ENCODE measurements around the gene RSU1.

RSU1 gene

DNA sequence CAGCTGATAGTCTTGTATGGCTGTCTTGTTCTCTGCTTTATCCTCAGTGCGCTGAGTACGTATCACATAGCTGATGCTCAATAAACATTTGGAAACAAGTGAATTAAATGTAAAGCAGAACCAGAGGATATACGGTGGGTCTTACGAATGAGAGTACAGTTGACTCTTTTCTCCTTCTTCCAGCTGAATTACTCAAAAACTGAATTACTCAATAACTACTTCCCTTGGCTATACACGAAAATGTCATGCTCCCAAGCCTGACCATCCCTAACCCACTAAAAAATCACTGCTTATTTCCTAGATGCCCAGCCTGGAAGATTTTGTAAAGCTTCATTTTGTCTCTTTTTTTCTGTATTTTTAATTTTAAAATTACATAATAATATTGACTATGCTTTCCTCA, 3.2 kb upstream of the RSU1 start:
- DNase-seq = no peak

DNA sequence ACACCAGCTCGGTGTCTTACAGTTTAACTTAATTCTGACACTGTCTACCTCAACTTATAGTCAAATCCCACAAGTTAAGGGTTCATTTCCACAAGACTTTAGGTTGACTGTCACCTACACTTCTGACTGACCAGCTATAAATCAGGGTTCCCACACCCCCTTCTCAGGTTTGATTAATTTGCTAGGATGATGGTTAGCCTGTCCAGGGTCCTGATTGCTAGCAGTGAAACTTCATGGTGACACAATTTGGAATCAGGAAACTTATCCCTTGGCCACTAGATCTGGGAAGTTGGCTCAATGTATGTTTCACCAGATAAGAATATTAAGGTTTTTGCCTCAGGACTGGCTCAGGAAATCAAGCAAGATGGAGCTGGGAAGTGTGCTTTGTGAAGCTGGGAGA, 2.8 kb upstream of the RSU1 start:
- DNase-seq = no peak

DNA sequence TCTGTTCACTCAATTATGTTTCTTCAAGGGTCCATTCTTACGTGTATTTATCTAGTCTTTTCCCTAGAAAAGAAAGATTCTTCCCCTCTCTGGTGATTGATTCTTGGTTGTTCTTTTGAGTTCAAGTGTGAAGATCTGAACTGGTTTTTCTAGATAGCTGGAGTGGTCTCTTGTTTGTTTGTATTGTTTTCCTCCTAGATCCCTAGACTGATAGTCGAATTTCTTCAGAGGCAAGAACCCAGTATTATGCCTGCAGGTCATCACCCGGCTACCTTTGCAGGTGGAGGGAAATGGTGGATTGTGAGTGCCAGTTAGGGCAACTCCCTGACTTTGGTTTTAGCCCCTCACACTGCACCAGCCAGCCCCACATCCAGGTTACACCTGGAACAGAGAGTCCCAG, 2.2 kb upstream of the RSU1 start:
- DNase-seq = no peak

DNA sequence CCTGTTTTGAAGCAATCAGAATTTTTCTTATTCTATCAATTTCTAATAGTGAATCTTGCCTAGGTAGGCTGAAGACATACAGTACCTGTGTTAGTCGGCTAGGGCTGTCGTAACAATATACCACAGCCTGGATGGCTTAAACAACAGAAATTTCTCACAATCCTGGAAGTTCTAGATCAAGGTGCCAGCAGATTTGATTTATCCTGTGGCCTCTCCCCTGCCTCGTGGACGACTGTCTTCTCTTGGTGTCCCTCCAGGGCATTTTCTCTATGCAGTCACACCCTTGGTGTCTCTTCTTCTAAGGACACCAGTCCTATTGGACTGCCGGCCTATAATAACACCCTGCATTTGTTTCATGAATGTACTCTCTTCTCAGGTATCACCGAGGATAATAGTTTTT, 1.8 kb upstream of the RSU1 start:
- DNase-seq = no peak

DNA sequence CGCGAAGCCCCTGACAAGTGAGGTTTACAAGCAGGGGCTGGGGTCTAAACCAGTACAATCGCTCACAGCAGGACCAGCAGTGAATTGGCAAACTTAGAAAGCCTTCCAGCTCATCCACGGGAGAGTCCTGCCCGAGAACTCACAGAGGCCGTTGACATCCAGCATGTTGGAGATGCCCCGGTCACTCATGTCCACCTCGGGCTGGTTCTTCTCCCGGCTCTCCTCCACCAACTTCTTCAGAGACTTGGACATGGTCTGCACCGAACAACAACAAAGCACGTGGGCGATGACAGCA, 447 bp downstream of the RSU1 start:
- no peak for DNase-seq

DNA sequence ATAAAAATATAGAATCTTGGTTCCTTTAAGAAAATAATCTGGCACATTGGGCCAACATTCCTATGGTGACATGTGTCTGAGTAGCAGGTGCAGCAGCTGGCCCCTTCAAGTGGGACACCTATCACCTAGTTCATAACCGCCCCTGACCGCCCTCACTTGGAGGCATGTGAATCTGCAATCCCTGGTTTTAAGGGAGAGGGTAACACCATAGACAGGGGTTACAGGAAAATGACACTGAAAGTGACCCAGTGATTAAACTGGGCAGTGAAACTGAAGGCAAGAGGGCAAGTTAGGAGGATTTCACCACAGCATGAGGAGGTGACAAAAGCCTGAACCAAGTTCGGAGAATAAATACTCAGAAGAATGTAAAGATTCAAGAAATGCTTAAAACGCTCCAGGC, 1.1 kb downstream of the RSU1 start:
- DNase-seq = no peak

DNA sequence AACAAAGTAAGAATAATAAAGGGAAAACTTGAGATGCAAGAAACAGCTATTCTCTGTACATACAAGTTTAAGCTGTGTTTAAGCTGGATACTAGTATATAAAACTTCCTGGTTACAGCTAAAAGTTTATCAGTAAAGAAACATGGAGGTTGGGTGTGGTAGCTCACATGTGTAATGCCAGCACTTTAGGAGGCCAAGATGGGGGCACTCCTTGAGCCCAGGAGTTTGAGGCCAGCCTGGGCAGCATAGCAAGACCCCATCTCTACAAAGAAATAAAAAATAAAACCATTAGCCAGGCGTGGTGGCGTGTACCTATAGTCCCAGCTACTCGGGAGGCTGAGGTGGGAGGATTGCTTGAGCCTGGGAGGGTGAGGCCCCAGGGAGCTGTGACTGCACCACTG, 3.2 kb downstream of the RSU1 start:
- DNase-seq = no peak

DNA sequence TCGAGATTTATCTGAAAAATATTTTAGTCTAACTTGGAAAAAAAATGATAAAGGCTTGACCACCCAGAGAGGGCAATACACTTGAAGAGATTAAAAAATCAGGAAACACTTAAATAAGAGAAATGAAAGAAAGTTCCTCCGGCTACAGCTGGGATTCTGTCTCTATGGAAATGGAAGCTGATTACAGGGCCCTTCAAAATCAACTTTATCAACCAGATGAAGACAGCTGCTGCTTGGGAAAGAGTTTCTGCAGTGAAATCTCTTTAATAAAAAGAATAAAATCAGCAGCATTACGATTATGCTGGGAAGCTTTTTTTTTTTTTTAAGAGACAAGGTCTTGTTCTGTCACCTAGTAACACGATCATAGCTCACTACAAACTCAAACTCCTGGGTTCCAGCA, 4.5 kb downstream of the RSU1 start:
- DNase-seq = no peak

DNA sequence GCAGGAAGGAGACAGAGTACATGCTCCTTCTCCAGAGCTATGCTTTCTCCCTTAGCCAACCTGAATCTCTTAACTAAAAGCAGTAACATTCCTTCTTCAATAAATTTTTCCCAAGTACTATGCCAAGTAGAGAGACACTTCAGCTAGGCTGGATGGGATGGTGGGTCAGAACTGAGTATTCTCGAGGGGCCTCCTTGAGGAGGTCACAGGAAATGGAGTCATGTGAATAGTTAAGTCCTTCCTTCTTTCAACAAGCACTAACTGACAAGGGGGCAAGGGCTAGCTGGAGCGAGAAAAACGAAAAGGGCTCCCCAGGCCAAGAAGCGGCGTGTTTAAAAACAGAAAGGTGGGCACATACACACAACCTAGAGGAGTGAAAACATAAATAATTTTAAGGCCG, 5.5 kb downstream of the RSU1 start:
- no peak for DNase-seq

DNA sequence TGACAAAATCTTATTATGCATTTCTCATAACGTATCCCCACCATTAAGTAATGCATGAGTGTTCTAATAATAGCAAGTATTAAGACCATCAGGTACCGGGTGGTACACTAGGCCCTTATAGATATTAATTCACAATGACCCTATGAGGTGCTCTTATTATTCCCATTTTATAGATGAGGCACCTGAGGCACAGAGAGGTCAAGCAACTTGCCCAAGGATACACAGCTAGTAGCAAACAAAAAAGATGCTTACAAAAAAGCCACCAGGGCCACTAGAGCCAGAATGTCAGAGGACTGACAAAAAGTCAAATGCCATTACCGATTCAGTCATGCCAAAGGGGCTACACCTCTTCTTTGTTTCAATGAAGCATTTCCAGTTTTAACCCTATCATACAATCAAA, 5.9 kb downstream of the RSU1 start:
- no peak for DNase-seq

DNA sequence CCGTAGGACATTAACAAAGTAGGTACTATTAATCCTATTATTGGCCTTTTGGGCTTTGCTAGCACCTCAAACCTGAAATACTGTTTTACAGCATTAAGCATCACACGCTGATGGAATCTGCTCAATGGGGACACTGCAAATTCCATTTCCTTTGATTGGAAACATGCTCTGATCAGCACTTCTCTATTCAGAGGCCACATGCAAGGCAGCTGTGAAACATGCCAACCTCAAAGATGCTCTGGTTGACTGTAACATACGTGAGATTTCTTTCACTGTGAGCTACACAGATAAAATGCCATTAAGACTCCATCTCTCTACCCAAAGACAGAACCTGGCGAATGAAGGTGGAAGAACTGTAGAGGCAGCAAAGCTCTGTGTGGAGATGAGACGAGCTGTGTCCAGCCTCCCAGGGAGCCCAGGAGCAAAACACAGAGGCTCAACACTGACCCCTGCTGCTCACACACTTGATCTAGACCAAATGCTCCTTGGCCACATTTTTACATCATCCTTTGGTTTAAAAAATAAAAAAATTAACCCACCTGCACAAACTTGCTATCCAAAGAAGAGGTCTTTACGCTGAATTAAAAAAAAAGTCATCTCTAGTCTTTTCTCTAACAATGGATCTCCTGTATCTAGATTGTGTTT, 8.0 kb downstream of the RSU1 start:
- peak; percentile 46 to 60 for DNase-seq

DNA sequence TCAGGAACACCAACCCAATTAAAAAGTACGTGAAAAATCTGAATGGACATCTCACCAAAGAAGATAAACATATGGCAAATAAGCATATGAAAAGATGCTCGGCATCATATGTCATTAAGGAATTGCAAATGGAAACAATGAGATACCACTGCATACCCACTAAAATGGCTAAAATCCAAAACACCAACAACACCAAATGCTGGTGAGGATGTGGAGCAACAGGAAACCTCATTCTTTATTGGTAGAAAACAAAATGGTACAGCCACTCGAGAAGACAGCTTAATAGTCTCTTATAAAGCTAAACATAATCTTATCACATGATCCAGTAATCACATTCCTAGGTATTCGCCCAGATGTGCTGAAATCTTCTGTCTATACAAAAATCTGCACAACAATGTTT, 13.1 kb downstream of the RSU1 start:
- DNase-seq = no peak

DNA sequence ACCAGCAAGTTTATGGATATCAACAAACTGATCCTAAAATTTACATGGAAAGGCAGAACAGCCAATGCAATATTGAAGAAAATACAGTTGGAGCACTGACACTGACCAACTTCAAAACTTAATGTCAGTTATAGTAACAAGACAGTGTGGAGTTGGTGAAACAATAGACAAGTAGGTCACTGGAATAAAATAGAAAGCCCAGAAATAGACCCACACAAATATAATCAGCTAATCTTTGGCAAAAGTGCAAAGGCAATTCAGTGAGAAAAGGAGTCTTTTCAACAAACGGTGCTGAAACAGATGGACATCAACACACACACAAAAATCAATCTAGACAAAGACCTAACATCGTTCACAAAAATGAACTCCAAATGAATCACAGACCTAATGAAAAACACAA, 13.8 kb downstream of the RSU1 start:
- DNase-seq = no peak

DNA sequence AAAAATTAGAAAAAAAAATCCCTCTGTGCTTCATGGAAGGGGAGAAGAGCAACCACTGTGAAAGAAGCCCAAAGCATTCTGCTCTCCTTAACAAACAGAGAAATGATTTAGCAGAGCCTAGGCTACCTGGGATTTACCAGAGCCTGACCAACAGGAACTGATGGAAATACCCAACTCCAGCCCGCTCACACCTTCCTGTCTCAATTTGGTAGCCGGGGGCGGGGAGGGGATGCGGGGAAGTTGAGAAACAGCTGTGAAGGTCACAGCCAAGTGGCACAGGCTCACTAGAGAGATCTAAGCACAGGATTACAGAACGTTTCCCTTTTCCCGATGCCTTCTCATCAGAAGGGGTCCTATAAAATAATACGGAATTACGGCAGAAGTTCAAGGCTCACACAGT, 17.6 kb downstream of the RSU1 start:
- no peak for DNase-seq

DNA sequence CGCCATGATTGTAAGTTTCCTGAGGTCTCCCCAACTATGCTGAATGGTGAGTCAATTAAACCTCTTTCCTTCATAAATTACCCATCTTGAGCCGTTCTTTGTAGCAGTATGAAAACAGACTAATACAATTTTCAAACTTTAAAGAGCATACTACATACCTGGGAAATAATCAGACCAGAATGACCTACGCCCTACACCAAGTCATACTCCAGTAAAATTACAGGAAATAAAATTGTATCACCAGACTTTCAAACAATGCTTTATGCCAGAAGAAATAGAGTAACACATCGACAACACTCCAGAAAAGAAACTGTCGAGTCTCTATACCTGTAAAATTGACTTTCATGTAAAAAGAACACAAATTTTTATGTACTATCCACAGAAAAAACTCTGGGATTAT, 18.7 kb downstream of the RSU1 start:
- DNase-seq = no peak

DNA sequence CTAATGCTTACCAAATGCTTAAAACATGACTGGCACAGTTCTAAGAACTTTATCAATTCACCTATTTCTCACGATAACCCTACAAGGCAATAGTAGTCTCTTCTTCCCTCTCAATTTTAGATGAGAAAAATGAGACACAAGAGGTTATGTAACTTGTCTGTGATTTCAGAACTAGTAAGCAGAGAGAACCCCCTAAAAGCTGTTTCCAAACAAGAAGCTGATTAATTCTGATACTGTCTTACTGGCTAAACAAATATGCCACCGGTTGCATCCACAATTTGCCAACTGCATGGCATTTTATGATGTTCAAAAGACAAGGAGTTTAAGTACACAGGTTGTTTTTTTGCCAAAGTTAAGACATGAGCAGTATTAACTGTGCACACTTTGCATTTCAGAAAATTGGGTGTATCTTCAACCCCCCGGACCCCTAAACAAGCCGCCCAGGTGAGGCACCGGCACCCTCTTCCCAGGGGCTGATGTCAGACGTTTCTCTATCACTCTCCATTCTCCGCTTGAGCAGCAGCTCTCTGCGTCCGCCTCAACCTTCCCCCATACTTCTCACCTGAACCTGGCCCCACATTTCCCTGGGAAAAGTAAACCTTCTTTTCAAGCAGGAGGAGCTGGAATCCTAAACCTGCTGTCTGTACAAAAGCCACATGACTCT, 21.7 kb downstream of the RSU1 start:
- DNase-seq = no peak

DNA sequence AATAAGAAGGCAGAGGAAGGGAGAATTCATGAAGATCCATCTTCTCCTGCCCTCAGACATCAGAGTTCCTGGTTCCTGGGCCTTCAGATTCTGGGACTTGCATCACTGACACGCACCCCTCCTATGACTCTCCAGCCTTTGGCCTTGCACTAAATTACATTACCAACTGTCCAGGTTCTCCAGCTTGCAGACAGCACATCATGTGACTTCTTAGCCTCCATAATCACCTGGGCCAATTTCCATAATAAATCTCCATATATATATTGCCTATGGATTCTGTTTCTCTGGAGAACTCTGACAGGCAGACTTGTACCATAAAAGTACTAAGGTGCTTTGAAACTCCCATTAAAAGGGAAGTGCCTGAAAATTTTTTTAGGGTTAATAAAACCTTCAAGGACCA, 23.2 kb downstream of the RSU1 start:
- DNase-seq = no peak

DNA sequence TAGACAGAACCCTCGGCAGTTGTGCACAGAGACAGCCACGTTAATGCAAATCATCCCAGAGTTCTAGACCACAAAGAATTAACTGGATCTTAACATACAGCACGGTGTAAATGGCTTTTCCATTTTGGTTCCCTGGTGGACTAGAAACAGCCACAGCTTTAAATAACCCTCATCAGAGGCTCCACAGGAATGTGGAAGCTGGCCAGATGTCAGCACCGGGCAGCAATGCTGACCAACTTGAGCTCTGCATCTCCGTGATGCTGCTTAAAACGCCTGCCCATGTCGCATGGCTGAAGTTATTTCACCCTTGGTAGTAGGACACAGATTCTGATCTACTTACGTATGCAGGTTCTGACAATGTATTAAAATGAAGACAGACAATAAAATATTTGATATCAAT, 24.5 kb downstream of the RSU1 start:
- DNase-seq = no peak

DNA sequence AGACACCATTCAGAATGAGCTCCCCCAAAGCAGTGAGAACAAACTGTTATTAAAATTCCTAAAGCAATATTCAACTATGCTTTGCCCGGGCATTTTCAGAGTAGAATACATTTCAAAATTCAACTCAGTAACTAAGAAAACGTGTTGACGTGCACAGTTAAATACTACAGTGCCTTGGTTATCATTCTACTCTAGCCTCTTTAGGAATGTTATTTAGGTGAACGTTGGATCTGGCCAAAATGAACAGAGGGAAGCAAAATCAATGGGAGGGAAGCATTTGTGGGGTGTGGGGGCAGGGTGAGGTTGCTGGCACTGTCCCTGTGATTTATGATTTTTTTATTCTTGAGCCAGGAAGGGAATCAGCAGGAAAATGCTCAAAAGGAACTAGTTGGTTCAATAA, 27.5 kb downstream of the RSU1 start:
- DNase-seq = no peak

DNA sequence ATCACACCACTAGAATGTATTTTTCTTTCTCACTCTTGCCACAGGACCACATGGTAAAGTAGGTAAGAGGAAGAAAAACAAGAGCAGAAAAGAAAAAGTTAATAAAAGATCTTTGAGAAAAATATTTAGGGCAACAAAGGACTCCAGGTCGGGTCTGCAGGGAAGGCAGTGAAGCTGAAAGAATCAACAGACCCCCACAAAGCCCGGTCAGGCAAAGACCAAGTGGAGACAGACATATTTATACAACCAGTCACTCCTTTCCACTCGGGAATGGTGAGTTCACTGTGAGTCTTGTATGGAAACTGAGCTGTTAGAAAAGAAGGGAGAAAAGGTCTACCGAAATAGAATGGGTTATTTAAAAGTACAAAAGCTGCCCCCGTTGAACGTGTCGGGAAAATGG, 28.0 kb downstream of the RSU1 start:
- DNase-seq = no peak

DNA sequence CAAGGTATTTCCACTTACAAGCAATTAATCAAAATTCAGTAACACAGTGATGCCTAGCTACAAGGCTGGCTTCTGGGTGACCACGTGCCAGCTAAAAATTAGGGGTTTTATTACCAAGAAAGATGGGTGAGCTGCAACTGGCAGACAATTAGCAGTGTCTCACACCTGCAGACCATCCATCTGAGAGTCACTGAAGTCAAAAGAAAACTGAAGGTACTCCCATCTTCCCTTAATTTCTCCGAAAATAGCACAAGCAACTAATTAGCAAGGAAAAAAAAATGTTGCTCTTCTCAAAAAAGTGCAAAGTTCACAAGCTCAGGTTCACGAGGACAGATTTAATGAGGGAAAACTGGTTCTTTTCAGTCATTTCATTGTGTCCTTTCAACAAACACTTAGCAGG, 28.4 kb downstream of the RSU1 start:
- peak in 1 of 2 donors; percentile 17 for DNase-seq

DNA sequence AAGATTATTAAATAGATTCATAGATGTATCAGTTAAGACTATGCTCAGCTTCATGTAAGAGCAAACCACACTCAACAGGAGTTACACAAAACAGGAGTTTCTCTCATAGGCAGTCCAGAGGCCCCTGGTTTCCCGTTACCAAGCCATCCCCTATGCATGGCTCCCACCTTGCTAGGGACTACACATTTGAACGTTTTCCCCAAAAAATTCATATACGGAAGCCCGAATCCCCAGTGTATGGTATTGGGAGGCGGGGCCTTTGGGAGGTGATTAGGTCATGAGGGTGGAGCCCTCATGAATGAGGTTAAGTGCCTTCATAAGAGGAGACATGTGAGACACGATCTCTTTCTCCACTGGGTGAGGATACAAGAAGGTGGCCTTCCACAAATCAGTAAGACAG, 29.1 kb downstream of the RSU1 start:
- peak; percentile 21 to 61 for DNase-seq

DNA sequence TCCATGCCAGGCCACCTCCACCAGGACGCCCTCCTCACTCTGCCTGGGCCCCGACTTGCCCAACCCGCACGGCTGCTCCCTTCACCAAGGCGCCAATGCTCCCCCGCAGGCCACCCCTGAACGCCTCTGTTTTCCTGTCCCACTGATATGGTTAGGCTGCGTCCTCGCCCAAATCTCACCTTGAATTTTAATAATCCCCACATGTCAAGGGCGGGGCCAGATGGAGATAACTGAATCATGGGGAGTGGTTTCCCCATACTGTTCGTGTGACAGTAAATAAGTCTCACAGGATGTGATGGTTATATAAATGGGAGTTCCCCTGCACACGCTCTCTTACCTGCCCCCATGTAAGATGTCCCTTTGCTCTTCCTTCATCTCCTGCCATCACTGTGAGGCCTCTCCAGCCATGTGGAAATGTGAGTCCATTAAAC, 29.8 kb downstream of the RSU1 start:
- DNase-seq = peak; percentile 76 to 89

DNA sequence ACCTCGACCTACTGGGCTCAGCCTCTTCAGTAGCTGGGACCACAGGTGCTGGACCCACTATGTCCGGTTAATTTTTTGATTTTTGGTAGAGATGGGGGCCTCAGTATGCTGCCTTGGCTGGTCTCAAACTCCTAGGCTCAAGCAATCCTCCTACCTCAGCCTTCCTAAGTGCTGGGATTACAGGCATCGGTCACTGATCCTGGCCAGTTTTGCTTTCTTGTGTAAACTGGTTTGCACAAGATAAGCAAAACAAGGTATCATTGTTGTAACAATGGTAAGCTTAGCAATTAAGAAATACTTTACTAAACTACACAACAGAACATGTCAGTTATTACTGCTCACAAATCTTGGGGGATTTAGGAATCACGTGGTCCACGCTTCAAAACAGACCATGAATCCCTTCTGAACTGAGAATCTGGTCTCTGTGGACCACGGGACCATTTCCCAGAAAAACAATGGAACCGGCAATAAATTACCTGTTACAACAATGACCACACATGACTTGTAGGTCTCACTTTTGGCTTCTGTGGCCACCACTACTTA, 36.8 kb downstream of the RSU1 start:
- no peak for DNase-seq

DNA sequence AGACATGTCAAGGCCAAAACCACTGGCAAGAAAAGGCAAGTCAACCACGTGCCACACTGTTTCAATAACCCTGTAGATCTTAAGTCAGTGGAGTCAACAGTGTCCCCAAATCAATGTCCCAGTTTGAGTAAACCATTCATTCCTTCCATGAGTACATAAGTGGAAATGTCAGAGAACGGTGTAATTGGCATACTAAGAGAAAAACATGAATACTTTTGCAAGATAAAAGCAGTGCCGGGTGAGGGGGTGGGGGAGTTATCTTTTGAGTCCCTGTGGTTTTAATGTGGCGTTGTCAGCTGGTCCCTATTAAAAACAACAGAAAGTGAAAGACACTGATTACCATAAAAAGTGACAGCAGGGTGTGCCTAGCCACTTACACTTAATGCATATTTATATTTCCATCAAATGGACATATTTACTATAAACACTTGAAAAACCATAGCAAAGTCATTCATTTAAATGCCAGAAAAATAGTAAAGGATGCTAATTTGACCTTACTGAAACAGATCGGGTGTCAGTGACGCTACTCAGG, 37.8 kb downstream of the RSU1 start:
- DNase-seq = peak; percentile 20 to 60
